ENCODE measurements around the gene EFNA4. TPM values are rescaled to one million over a fixed set of nuclear protein-coding genes. Genes with fewer than 3 reads are reported as not detected.

EFNA4 gene
- polyA plus RNA-seq, 3 donors, result 2.3 to 8.0 (median 4.1) TPM

DNA sequence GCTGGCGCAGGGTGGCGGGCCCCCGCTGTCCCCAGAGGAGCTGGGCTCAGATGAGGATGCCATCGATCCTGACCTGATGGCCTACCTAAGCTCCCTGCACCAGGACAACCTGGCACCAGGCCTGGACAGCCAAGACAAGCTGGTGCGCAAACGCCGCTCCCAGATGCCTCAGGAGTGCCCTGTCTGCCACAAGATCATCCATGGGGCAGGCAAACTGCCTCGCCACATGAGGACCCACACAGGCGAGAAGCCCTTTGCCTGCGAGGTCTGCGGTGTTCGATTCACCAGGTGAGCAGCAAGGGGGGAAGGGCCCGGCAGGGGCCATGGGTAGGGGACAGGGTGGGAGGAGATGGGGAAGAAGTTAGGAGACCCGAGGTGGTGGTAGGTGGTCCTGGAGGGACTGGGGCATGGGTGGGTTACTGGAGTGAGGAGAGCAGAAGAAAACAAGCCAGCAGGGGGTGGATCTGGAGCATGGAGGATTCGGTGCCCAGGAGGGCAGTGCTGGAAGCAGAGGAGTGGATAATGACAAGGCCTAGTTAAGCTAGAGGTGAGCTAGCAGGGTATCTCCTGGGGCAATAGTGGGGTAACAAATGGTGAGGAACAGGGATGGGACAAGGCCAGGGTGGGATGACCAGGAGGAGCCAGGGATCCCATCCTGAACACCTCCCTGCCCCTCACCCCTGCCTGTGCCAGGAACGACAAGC, 47.9 kb upstream of the EFNA4 start:
- H3K27ac ChIP-seq (ENCODE audit: low read depth in 1 of 2, low read length in 2 of 2), result peak overlapping the region in 1 of 2 donors; percentile 56
- intact Hi-C loops (cut with micrococcal nuclease), result loop anchor here (2.0 to 5.0 kb wide), 4 partner anchors 13 to 53 kb away; partner anchors contain the start of genes FLAD1 (in 1 of the 2), PYGO2 (in 1 of the 2) and ZBTB7B (in 1 of the 2)
- H3K4me1 Mint-ChIP-seq, result peaks cover 73% of the 10 kb centered on the region
- peaks cover 99% of the 10 kb centered on the region for H4K20me1 ChIP-seq (ENCODE audit: insufficient read depth, low read length)
- H3K4me2 ChIP-seq (replicated peaks; ENCODE audit: extremely low read depth, low read length, poor library complexity, severe bottlenecking), result peak overlapping the region; percentile 78
- H3K27ac Mint-ChIP-seq, result peak overlapping the region; percentile 33 to 92 (median 72)
- no peak for DNase-seq
- H2AFZ ChIP-seq (ENCODE audit: insufficient read depth, low read depth, low read length, poor library complexity, severe bottlenecking), result no peak overlapping the region
- peaks cover 0 to 2% (median 0%) of the 10 kb centered on the region in 7 donors for H3K9me3 Mint-ChIP-seq
- H3K27me3 Mint-ChIP-seq (ENCODE audit: low read depth in 3 of 3), result peaks cover 0 to 2% (median 0%) of the 10 kb centered on the region in 3 donors
- TF ChIP-seq, protein P1, sequence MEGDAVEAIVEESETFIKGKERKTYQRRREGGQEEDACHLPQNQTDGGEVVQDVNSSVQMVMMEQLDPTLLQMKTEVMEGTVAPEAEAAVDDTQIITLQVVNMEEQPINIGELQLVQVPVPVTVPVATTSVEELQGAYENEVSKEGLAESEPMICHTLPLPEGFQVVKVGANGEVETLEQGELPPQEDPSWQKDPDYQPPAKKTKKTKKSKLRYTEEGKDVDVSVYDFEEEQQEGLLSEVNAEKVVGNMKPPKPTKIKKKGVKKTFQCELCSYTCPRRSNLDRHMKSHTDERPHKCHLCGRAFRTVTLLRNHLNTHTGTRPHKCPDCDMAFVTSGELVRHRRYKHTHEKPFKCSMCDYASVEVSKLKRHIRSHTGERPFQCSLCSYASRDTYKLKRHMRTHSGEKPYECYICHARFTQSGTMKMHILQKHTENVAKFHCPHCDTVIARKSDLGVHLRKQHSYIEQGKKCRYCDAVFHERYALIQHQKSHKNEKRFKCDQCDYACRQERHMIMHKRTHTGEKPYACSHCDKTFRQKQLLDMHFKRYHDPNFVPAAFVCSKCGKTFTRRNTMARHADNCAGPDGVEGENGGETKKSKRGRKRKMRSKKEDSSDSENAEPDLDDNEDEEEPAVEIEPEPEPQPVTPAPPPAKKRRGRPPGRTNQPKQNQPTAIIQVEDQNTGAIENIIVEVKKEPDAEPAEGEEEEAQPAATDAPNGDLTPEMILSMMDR (IDR thresholded peaks at IDR 0.05), result no peak
- H3K79me2 ChIP-seq (ENCODE audit: insufficient read depth, low read length), result peaks cover 71% of the 10 kb centered on the region
- H3K36me3 Mint-ChIP-seq, result peaks cover 43 to 68% of the 10 kb centered on the region in 2 donors
- H3K36me3 ChIP-seq (replicated peaks in 1 of 2; ENCODE audit: control insufficient read depth in 1 of 2, insufficient read depth in 2 of 2, low read length in 2 of 2), result peaks cover 46 to 56% of the 10 kb centered on the region in 2 donors
- peak overlapping the region in 1 of 3 experiments; percentile 68 for H3K4me3 ChIP-seq (replicated peaks in 1 of 3; ENCODE audit: low read depth in 2 of 3, low read length in 3 of 3)
- 87% methylated on average over 16 of the region's 16 CpGs for WGBS (ENCODE audit: insufficient coverage)
- H3K27me3 ChIP-seq (ENCODE audit: control insufficient read depth in 2 of 2, insufficient read depth in 2 of 2, low read length in 2 of 2), result no peaks in the 10 kb centered on the region
- peaks cover 73 to 78% of the 10 kb centered on the region in 2 donors for H3K4me1 ChIP-seq (ENCODE audit: control insufficient read depth in 1 of 2, insufficient read depth in 2 of 2, low read length in 2 of 2)
- no peak overlapping the region for H3K9ac ChIP-seq (ENCODE audit: insufficient read depth, low read length, poor library complexity, severe bottlenecking)
- H3K9me3 ChIP-seq (replicated peaks in 1 of 2; ENCODE audit: control insufficient read depth in 1 of 2, insufficient read depth in 1 of 2, low read length in 2 of 2), result no peaks in the 10 kb centered on the region
- H3K4me3 Mint-ChIP-seq, result peak overlapping the region in 1 of 2 donors; percentile 26

DNA sequence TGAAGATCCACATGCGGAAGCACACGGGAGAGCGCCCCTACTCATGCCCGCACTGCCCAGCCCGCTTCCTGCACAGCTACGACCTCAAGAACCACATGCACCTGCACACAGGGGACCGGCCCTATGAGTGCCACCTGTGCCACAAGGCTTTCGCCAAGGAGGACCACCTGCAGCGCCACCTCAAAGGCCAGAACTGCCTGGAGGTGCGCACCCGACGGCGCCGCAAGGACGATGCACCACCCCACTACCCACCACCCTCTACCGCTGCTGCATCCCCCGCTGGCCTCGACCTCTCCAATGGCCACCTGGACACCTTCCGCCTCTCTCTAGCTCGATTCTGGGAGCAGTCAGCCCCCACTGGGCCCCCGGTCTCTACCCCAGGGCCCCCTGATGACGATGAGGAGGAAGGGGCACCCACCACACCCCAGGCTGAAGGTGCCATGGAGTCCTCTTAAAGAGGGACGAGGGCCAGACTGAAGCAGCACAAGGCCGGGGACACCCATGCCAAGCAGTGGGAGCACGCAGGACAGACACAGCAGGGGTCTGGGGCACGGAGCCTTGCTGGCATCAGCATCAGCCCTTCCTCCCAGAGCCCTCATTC, 47.2 kb upstream of the EFNA4 start:
- Mint-ChIP-seq H3K4me3 (peak overlapping the region in 1 of 2 donors; percentile 26), H3K4me1 (peaks cover 70% of the 10 kb centered on the region), H3K36me3 (peaks cover 43 to 63% of the 10 kb centered on the region in 2 donors), H3K27me3 (ENCODE audit: low read depth in 3 of 3) (peaks cover 0 to 3% (median 0%) of the 10 kb centered on the region in 3 donors), H3K27ac (peak overlapping the region; percentile 33 to 92 (median 70)), H3K9me3 (peaks cover 0 to 2% (median 0%) of the 10 kb centered on the region in 7 donors)
- no peaks in the 10 kb centered on the region for H3K27me3 ChIP-seq (ENCODE audit: control insufficient read depth in 2 of 2, insufficient read depth in 2 of 2, low read length in 2 of 2)
- peaks cover 65% of the 10 kb centered on the region for H3K79me2 ChIP-seq (ENCODE audit: insufficient read depth, low read length)
- no peak for DNase-seq
- peaks cover 67 to 72% of the 10 kb centered on the region in 2 donors for H3K4me1 ChIP-seq (ENCODE audit: control insufficient read depth in 1 of 2, insufficient read depth in 2 of 2, low read length in 2 of 2)
- H3K9me3 ChIP-seq (replicated peaks in 1 of 2; ENCODE audit: control insufficient read depth in 1 of 2, insufficient read depth in 1 of 2, low read length in 2 of 2), result no peaks in the 10 kb centered on the region
- peaks cover 98% of the 10 kb centered on the region for H4K20me1 ChIP-seq (ENCODE audit: insufficient read depth, low read length)
- H3K36me3 ChIP-seq (replicated peaks in 1 of 2; ENCODE audit: control insufficient read depth in 1 of 2, insufficient read depth in 2 of 2, low read length in 2 of 2), result peaks cover 46 to 50% of the 10 kb centered on the region in 2 donors
- H3K27ac ChIP-seq (ENCODE audit: low read depth in 1 of 2, low read length in 2 of 2), result peak overlapping the region; percentile 2 to 56
- peak overlapping the region in 1 of 3 experiments; percentile 68 for H3K4me3 ChIP-seq (replicated peaks in 1 of 3; ENCODE audit: low read depth in 2 of 3, low read length in 3 of 3)
- H3K4me2 ChIP-seq (replicated peaks; ENCODE audit: extremely low read depth, low read length, poor library complexity, severe bottlenecking), result peak overlapping the region; percentile 78
- intact Hi-C loops (cut with micrococcal nuclease), result loop anchor here (2.0 to 5.0 kb wide), 4 partner anchors 14 to 54 kb away; partner anchors contain the start of genes FLAD1 (in 1 of the 2), PYGO2 (in 1 of the 2) and ZBTB7B (in 1 of the 2)
- no peak overlapping the region for H2AFZ ChIP-seq (ENCODE audit: insufficient read depth, low read depth, low read length, poor library complexity, severe bottlenecking)
- TF ChIP-seq, protein P1 (IDR thresholded peaks at IDR 0.05), result no peak
- H3K9ac ChIP-seq (ENCODE audit: insufficient read depth, low read length, poor library complexity, severe bottlenecking), result no peak overlapping the region
- 46% methylated on average over 20 of the region's 26 CpGs for WGBS (ENCODE audit: insufficient coverage)

Data from CD14-positive monocyte (primary cell).